Central memory CD8-positive, alpha-beta T cell (primary cell): Measurements from ENCODE around the gene GNG11.

ENCODE experiments used
- ATAC-seq: fragments of 150-1000 bp; cut with Tn5 transposase; replicated peaks from 2 replicates; pipeline ENCODE4 v1.10.0; 2022; ENCODE audit warnings: mild to moderate bottlenecking, moderate FRiP score, moderate number of reproducible peaks; ENCODE audit not compliant: poor library complexity, severe bottlenecking; ENCODE audit errors: extremely low read depth
- DNase-seq, 2 donors: peaks; one replicate each; pipeline ENCODE4 v3.0.0; 2021; ENCODE audit warnings: low spot score in 2 of 2
- H3K27ac Mint-ChIP-seq: one replicate; pipeline ENCODE4 v1.8.0; 2022; ENCODE audit warnings: low read depth, mild to moderate bottlenecking, moderate library complexity, mixed read lengths
- H3K27me3 Mint-ChIP-seq: one replicate; pipeline ENCODE4 v1.8.0; 2022; ENCODE audit warnings: mixed read lengths
- H3K36me3 Mint-ChIP-seq: one replicate; pipeline ENCODE4 v1.8.0; 2022; ENCODE audit warnings: mild to moderate bottlenecking, moderate library complexity, mixed read lengths; ENCODE audit not compliant: insufficient read depth
- H3K4me1 Mint-ChIP-seq: one replicate; pipeline ENCODE4 v1.8.0; 2022; ENCODE audit warnings: mixed read lengths
- H3K4me3 Mint-ChIP-seq: one replicate; pipeline ENCODE4 v1.8.0; 2022; ENCODE audit warnings: mild to moderate bottlenecking, moderate library complexity, mixed read lengths
- H3K9me3 Mint-ChIP-seq: one replicate; pipeline ENCODE4 v1.8.0; 2022; ENCODE audit warnings: mixed read lengths

The GNG11 gene

GRCh38 chr7:93964262-93964661, 42.7 kb downstream of the GNG11 start:
- H3K36me3 Mint-ChIP-seq: no peaks in the 10 kb centered on the region
- no peak overlapping the region for H3K27ac Mint-ChIP-seq
- H3K4me1 Mint-ChIP-seq: no peaks in the 10 kb centered on the region
- H3K27me3 Mint-ChIP-seq: no peaks in the 10 kb centered on the region
- H3K9me3 Mint-ChIP-seq: no peaks in the 10 kb centered on the region
- ATAC-seq: no peak
- H3K4me3 Mint-ChIP-seq: no peak overlapping the region
- DNase-seq: no peak

GRCh38 chr7:93964813-93965212, 43.3 kb downstream of the GNG11 start:
- H3K36me3 Mint-ChIP-seq: no peaks in the 10 kb centered on the region
- no peak overlapping the region for H3K27ac Mint-ChIP-seq
- no peaks in the 10 kb centered on the region for H3K4me1 Mint-ChIP-seq
- H3K27me3 Mint-ChIP-seq: no peaks in the 10 kb centered on the region
- no peak overlapping the region for H3K4me3 Mint-ChIP-seq
- no peak for DNase-seq
- ATAC-seq: no peak
- H3K9me3 Mint-ChIP-seq: no peaks in the 10 kb centered on the region

- no peaks in the 10 kb centered on the region for H3K27me3 Mint-ChIP-seq
- no peaks in the 10 kb centered on the region for H3K4me1 Mint-ChIP-seq
- DNase-seq: no peak
- H3K36me3 Mint-ChIP-seq: no peaks in the 10 kb centered on the region
- no peaks in the 10 kb centered on the region for H3K9me3 Mint-ChIP-seq
- ATAC-seq: no peak
- no peak overlapping the region for H3K4me3 Mint-ChIP-seq
- H3K27ac Mint-ChIP-seq: no peak overlapping the region
Observed at GRCh38 chr7:93968911-93969620, 47.5 kb downstream of the GNG11 start.

GRCh38 chr7:93972029-93972725, 50.6 kb downstream of the GNG11 start:
- Mint-ChIP-seq H3K4me3 (no peak overlapping the region), H3K27me3 (no peaks in the 10 kb centered on the region)

GRCh38 chr7:93973134-93973533, 51.6 kb downstream of the GNG11 start:
- ATAC-seq (no peak), DNase-seq (no peak)
- no peaks in the 10 kb centered on the region for H3K36me3 Mint-ChIP-seq
- no peaks in the 10 kb centered on the region for H3K4me1 Mint-ChIP-seq
- H3K27me3 Mint-ChIP-seq: no peaks in the 10 kb centered on the region
- no peak overlapping the region for H3K27ac Mint-ChIP-seq
- no peak overlapping the region for H3K4me3 Mint-ChIP-seq
- H3K9me3 Mint-ChIP-seq: no peaks in the 10 kb centered on the region

More at GRCh38 chr7:93972029-93972725, 50.6 kb downstream of the GNG11 start:
- no peaks in the 10 kb centered on the region for H3K4me1 Mint-ChIP-seq
- DNase-seq (no peak), ATAC-seq (no peak)
- H3K9me3 Mint-ChIP-seq: no peaks in the 10 kb centered on the region
- H3K27ac Mint-ChIP-seq: no peak overlapping the region
- H3K36me3 Mint-ChIP-seq: no peaks in the 10 kb centered on the region

- no peak for ATAC-seq
- no peak overlapping the region for H3K27ac Mint-ChIP-seq
- no peaks in the 10 kb centered on the region for H3K27me3 Mint-ChIP-seq
- H3K36me3 Mint-ChIP-seq: no peaks in the 10 kb centered on the region
- DNase-seq: no peak
- H3K9me3 Mint-ChIP-seq: no peaks in the 10 kb centered on the region
- no peak overlapping the region for H3K4me3 Mint-ChIP-seq
- H3K4me1 Mint-ChIP-seq: peaks cover 13% of the 10 kb centered on the region
Observed at GRCh38 chr7:93977211-93977950, 55.8 kb downstream of the GNG11 start.
